HL-60 (cell line): ENCODE measurements around the gene GIMAP5.

Experiments
- POLR2AphosphoS5 ChIP-seq: IDR thresholded peaks from 2 replicates; pipeline ENCODE4 v1.6.1; 2012; ENCODE audit warnings: low read depth
- REST ChIP-seq: IDR thresholded peaks from 2 replicates; pipeline ENCODE4 v1.6.1; 2012; ENCODE audit warnings: low read depth; ENCODE audit not compliant: insufficient replicate concordance
- TF ChIP-seq, protein P1 (sequence below): IDR thresholded peaks from one replicate; pipeline ENCODE4 v1.5.1; 2011; ENCODE audit warnings: low read length, control low read depth, inconsistent platforms; ENCODE audit not compliant: insufficient read depth

- TF ChIP-seq, protein P1, sequence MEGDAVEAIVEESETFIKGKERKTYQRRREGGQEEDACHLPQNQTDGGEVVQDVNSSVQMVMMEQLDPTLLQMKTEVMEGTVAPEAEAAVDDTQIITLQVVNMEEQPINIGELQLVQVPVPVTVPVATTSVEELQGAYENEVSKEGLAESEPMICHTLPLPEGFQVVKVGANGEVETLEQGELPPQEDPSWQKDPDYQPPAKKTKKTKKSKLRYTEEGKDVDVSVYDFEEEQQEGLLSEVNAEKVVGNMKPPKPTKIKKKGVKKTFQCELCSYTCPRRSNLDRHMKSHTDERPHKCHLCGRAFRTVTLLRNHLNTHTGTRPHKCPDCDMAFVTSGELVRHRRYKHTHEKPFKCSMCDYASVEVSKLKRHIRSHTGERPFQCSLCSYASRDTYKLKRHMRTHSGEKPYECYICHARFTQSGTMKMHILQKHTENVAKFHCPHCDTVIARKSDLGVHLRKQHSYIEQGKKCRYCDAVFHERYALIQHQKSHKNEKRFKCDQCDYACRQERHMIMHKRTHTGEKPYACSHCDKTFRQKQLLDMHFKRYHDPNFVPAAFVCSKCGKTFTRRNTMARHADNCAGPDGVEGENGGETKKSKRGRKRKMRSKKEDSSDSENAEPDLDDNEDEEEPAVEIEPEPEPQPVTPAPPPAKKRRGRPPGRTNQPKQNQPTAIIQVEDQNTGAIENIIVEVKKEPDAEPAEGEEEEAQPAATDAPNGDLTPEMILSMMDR, result no peak
- TF ChIP-seq REST (no peak), POLR2AphosphoS5 (peak; percentile 35; the same call in 1 of the 2 replicates)
These were observed at the start of gene GIMAP5 for GRCh38 chr7:150737265-150738055.
